Measurements from ENCODE around the gene SLC13A2. TPM values are rescaled to one million over a fixed set of nuclear protein-coding genes. Genes with fewer than 3 reads are reported as not detected.

The SLC13A2 gene
- total and polyA plus RNA-seq, 2 of the 4 experiments (the other 2 are of a cell fraction), result not detected

Other genes starting within 250 kb of the SLC13A2 start
- 21.3 and 23.1 TPM in 2 replicates for gene TMEM97, start 154.4 kb upstream of the SLC13A2 start, total RNA-seq (2012; rRNA removed)
- gene TMEM97, start 154.4 kb upstream of the SLC13A2 start, polyA plus RNA-seq (2012; rRNA removed), result 10.4 and 12.3 TPM in 2 replicates
- gene IFT20, start 138.2 kb upstream of the SLC13A2 start, total RNA-seq (2012; rRNA removed), result 25.5 and 37.8 TPM in 2 replicates
- 40.0 and 46.3 TPM in 2 replicates for gene IFT20, start 138.2 kb upstream of the SLC13A2 start, polyA plus RNA-seq (2012; rRNA removed)
- gene TNFAIP1, start 137.9 kb upstream of the SLC13A2 start, total RNA-seq (2012; rRNA removed), result 45.3 and 49.1 TPM in 2 replicates
- 62.9 and 75.9 TPM in 2 replicates for gene TNFAIP1, start 137.9 kb upstream of the SLC13A2 start, polyA plus RNA-seq (2012; rRNA removed)
- gene POLDIP2, start 116.1 kb upstream of the SLC13A2 start, total RNA-seq (2012; rRNA removed), result 58.3 and 66.7 TPM in 2 replicates
- 72.0 and 77.8 TPM in 2 replicates for gene POLDIP2, start 116.1 kb upstream of the SLC13A2 start, polyA plus RNA-seq (2012; rRNA removed)
- gene SEBOX, start 108.4 kb upstream of the SLC13A2 start, total RNA-seq (2012; rRNA removed), result not detected in 2 replicates
- gene SEBOX, start 108.4 kb upstream of the SLC13A2 start, polyA plus RNA-seq (2012; rRNA removed), result not detected in 2 replicates
- under 0.01 and 0.18 TPM in 2 replicates for gene VTN, start 103.3 kb upstream of the SLC13A2 start, total RNA-seq (2012; rRNA removed)
- 0.89 and 1.0 TPM in 2 replicates for gene VTN, start 103.3 kb upstream of the SLC13A2 start, polyA plus RNA-seq (2012; rRNA removed)
- 2.5 and 3.4 TPM in 2 replicates for gene SARM1, start 102.0 kb upstream of the SLC13A2 start, total RNA-seq (2012; rRNA removed)
- 10.3 and 11.4 TPM in 2 replicates for gene SARM1, start 102.0 kb upstream of the SLC13A2 start, polyA plus RNA-seq (2012; rRNA removed)
- gene SLC46A1, start 67.4 kb upstream of the SLC13A2 start, total RNA-seq (2012; rRNA removed), result 2.7 and 2.8 TPM in 2 replicates
- gene SLC46A1, start 67.4 kb upstream of the SLC13A2 start, polyA plus RNA-seq (2012; rRNA removed), result 3.9 and 4.0 TPM in 2 replicates
- gene FOXN1, start 32.7 kb downstream of the SLC13A2 start, total RNA-seq (2012; rRNA removed), result not detected in 2 replicates
- not detected in 2 replicates for gene FOXN1, start 32.7 kb downstream of the SLC13A2 start, polyA plus RNA-seq (2012; rRNA removed)
- gene UNC119, start 79.0 kb downstream of the SLC13A2 start, total RNA-seq (2012; rRNA removed), result 21.7 and 22.4 TPM in 2 replicates
- 57.4 and 63.2 TPM in 2 replicates for gene UNC119, start 79.0 kb downstream of the SLC13A2 start, polyA plus RNA-seq (2012; rRNA removed)
- 27.5 and 28.7 TPM in 2 replicates for gene PIGS, start 97.9 kb downstream of the SLC13A2 start, total RNA-seq (2012; rRNA removed)
- gene PIGS, start 97.9 kb downstream of the SLC13A2 start, polyA plus RNA-seq (2012; rRNA removed), result 77.9 and 78.9 TPM in 2 replicates
- gene ALDOC, start 103.3 kb downstream of the SLC13A2 start, total RNA-seq (2012; rRNA removed), result 46.1 and 47.0 TPM in 2 replicates
- gene ALDOC, start 103.3 kb downstream of the SLC13A2 start, polyA plus RNA-seq (2012; rRNA removed), result 62.6 and 69.7 TPM in 2 replicates
- 55.5 and 60.8 TPM in 2 replicates for gene SPAG5, start 125.4 kb downstream of the SLC13A2 start, total RNA-seq (2012; rRNA removed)
- gene SPAG5, start 125.4 kb downstream of the SLC13A2 start, polyA plus RNA-seq (2012; rRNA removed), result 40.3 and 47.3 TPM in 2 replicates
- gene RSKR, start 140.5 kb downstream of the SLC13A2 start, total RNA-seq (2012; rRNA removed), result 2.2 and 2.8 TPM in 2 replicates
- gene RSKR, start 140.5 kb downstream of the SLC13A2 start, polyA plus RNA-seq (2012; rRNA removed), result 5.9 and 6.8 TPM in 2 replicates
- gene BLTP2, start 171.5 kb downstream of the SLC13A2 start, total RNA-seq (2012; rRNA removed), result 146 and 174 TPM in 2 replicates
- 42.3 and 49.0 TPM in 2 replicates for gene BLTP2, start 171.5 kb downstream of the SLC13A2 start, polyA plus RNA-seq (2012; rRNA removed)
- gene SDF2, start 188.3 kb downstream of the SLC13A2 start, total RNA-seq (2012; rRNA removed), result 79.2 and 81.7 TPM in 2 replicates
- gene SDF2, start 188.3 kb downstream of the SLC13A2 start, polyA plus RNA-seq (2012; rRNA removed), result 76.0 and 80.8 TPM in 2 replicates
- gene SUPT6H, start 188.6 kb downstream of the SLC13A2 start, total RNA-seq (2012; rRNA removed), result 44.8 and 45.0 TPM in 2 replicates
- gene SUPT6H, start 188.6 kb downstream of the SLC13A2 start, polyA plus RNA-seq (2012; rRNA removed), result 40.0 and 41.4 TPM in 2 replicates
- gene PROCA1, start 238.2 kb downstream of the SLC13A2 start, total RNA-seq (2012; rRNA removed), result 0.28 and 0.36 TPM in 2 replicates
- 1.7 and 3.0 TPM in 2 replicates for gene PROCA1, start 238.2 kb downstream of the SLC13A2 start, polyA plus RNA-seq (2012; rRNA removed)
- 304 and 351 TPM in 2 replicates for gene RAB34, start 244.2 kb downstream of the SLC13A2 start, total RNA-seq (2012; rRNA removed)
- 374 and 387 TPM in 2 replicates for gene RAB34, start 244.2 kb downstream of the SLC13A2 start, polyA plus RNA-seq (2012; rRNA removed)
- 572 and 596 TPM in 2 replicates for gene RPL23A, start 246.3 kb downstream of the SLC13A2 start, total RNA-seq (2012; rRNA removed)
- gene RPL23A, start 246.3 kb downstream of the SLC13A2 start, polyA plus RNA-seq (2012; rRNA removed), result 958 and 1,004 TPM in 2 replicates